Activated CD4-positive, alpha-beta T cell treated with anti-CD3 and anti-CD28 coated beads, Interleukin-2, amount 50 U/mL, for 16 hours (primary cell): ENCODE results near the gene MIER1.

ENCODE experiments used
- DNase-seq: peaks from one replicate; pipeline ENCODE4 v3.0.0-alpha.2; 2020

MIER1 gene

GRCh38 chr1:67001682-67002425 lies 77.1 kb downstream of the MIER1 start:
- DNase-seq: no peak

GRCh38 chr1:67004176-67004575 lies 79.4 kb downstream of the MIER1 start:
- DNase-seq: no peak

GRCh38 chr1:67005068-67005467 lies 80.3 kb downstream of the MIER1 start:
- DNase-seq: no peak

- DNase-seq: no peak
These were observed 85.0 kb downstream of the MIER1 start for GRCh38 chr1:67009792-67010191.

GRCh38 chr1:67013573-67013972 lies 88.8 kb downstream of the MIER1 start:
- DNase-seq: peak; percentile 45

- no peak for DNase-seq
These were observed 93.8 kb downstream of the MIER1 start for GRCh38 chr1:67018574-67018973.

GRCh38 chr1:67019121-67019520 lies 94.3 kb downstream of the MIER1 start:
- DNase-seq: no peak

- no peak for DNase-seq
These were observed 94.9 kb downstream of the MIER1 start for GRCh38 chr1:67019600-67020136.

- DNase-seq: no peak
These were observed 95.5 kb downstream of the MIER1 start for GRCh38 chr1:67020304-67020703.

- DNase-seq: no peak
These were observed 96.0 kb downstream of the MIER1 start for GRCh38 chr1:67020765-67021164.

- DNase-seq: no peak
These were observed 104.7 kb downstream of the MIER1 start for GRCh38 chr1:67029472-67029871.

GRCh38 chr1:67031121-67031858 lies 106.5 kb downstream of the MIER1 start:
- DNase-seq: no peak

- DNase-seq: no peak
These were observed 107.1 kb downstream of the MIER1 start for GRCh38 chr1:67031859-67032247.
